NCI-H2196 treated with DMSO at 0.1 percent for 48 hours (cell line): ENCODE results near the gene DYNC1H1.
"Not testable (repeated sequence)": the region's sequence is repeated elsewhere in the genome, so short reads cannot be mapped to it uniquely, and the experiment has no call there.

Experiments
- DNase-seq: peaks from one replicate; lab custom pipeline; 2025; ENCODE audit not compliant: unreplicated experiment; lab: John Stamatoyannopoulos, UW

Gene DYNC1H1

GRCh38 chr14:101963052-101963451, 1.3 kb upstream of the DYNC1H1 start:
- no peak for DNase-seq

- no peak for DNase-seq
Measured at GRCh38 chr14:101963656-101964296, 597 bp upstream of the DYNC1H1 start.

DNA sequence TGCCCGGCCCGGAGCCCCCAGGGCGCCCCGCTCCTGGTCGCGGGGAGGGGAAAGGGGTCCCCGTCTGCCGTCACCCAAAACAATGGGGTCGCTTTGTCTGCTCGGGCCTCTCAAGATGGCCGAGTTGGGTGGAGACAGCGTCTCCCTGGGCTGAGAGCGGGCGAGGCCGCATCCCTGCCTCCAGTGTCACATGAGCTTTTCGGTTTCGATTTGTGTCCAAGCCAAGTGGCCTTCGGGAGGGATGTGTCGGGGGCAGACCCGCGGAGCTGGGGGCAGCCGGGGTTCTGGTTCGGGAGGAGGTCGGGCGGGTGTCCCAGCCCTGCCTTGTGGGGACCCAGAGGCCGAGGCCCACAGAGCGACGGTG, 790 bp downstream of the DYNC1H1 start:
- peak; percentile 1 for DNase-seq

- no peak for DNase-seq
Measured at GRCh38 chr14:101965770-101966722, 1.7 kb downstream of the DYNC1H1 start.

DNA sequence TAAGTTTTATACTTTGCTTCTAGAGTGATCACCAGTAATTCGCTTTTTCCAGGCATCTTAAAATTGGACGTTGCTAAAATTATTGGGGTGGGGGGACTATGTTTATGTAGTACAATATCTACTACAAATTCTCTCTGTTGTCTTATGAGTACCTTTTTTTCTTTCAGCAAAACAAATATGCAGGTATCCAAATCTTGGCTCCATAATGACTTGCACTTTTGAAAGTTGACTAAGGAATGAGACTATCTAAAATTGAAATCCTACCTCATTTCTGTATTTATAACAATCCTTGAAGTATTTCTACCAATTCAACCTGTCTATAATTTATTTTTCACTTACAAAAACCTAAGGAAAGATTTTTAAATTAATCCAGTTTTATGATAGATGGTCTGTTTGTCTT, 2.4 kb downstream of the DYNC1H1 start:
- no peak for DNase-seq

GRCh38 chr14:101968186-101968585, 3.8 kb downstream of the DYNC1H1 start:
- no peak for DNase-seq

DNA sequence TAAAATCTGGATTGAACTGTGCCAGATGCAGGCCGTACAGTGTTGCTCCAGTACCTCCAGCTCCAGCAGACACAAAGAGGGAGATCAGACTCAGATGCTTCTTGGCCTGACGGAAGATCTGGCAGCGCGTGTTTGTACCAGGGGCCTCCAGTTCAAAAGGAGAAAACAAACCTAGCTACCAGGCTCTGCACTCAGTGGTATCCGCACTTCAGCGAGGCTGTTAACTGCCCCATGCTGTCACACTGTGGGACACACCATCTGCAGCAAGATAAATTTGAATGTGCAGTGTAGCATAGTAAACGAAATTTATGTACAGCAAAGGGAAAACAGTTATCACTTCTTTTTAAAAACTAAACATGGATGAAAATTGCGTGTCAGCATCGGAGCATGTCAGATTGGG, 5.1 kb downstream of the DYNC1H1 start:
- DNase-seq: no peak

DNA sequence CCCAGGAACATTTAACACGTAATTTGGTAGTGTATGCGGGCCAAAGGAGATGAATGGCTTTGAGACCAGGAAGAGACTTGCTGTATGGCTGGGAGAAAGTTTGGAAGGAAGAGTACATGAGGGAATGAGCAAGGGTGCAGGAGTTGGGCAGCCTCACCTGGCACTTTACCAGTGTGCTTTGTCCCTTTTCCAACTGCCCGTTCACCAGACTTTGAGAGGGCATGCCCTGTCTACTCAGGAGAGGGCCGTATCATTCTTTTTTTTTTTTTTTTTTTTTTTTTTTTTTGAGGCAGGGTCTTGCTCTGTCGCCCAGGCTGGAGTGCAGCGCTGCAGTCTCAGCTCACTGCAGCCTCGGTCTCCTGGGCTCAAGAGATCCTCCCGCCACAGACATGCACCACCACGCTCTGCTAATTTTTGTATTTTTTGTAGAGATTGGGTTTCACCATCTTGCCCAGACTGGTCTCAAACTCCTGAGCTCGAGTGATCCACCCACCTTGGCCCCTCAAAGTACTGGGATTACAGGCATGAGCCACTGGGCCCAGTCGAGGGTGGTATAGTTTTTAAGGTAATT, 6.5 kb downstream of the DYNC1H1 start:
- DNase-seq: no peak

GRCh38 chr14:101971458-101971857, 7.1 kb downstream of the DYNC1H1 start:
- DNase-seq: not testable (repeated sequence)

- DNase-seq: peak; percentile 3
Measured at GRCh38 chr14:101972126-101972866, 7.9 kb downstream of the DYNC1H1 start.

- no peak for DNase-seq
Measured at GRCh38 chr14:101973356-101973755, 9.0 kb downstream of the DYNC1H1 start.

DNA sequence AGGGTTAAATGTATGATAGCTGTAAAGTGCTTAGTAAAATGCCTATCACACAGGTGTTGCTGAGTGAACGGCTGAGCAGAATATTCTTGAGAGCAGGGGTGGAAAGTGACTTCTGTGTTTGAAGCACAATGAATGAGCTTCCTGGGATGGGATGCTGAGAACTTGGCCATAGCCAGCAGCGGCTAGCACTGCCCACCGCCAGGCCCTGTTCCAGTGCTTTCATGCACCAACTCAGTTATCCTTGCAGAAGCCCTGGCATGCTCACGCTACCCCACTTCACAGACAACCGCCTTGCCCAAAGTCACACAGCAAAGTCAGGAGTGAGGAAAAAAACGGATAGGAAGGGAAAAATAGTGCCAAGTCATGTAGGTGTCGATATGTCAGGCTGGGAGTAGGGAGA, 10.9 kb downstream of the DYNC1H1 start:
- no peak for DNase-seq

DNA sequence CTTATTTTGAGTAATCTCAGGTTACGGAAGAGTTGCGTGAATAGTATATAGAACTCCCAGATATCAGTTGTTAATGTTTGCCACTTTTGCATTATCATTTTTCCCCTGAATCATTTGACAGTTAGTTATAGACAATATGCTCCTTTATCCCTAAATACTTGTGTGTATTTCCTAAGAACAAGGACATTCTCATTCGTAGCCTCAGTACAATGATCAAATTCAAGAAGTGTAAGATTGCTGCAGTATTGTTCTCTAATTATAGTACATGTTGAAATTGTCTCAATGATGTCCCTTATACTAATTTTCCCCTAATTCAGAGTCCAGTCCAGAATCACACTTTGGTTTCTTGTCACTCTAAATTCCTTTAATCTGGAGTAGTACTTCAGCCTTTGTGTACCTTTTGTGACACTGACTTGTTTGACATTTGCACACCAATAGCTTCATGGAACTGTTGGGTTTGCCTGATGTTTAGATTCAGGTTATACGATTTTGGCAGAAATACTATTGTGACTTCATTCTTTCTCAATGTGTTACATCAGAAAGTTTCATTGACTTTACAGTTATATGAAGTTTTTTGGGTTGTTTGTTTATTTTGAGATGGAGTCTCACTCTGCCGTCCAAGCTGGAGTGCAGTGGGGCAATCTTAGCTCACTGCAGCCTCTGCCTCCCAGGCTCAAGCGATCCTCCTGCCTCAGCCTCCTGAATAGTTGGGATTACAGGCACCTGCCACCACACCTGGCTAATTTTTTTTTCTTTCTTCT, 13.1 kb downstream of the DYNC1H1 start:
- no peak for DNase-seq

DNA sequence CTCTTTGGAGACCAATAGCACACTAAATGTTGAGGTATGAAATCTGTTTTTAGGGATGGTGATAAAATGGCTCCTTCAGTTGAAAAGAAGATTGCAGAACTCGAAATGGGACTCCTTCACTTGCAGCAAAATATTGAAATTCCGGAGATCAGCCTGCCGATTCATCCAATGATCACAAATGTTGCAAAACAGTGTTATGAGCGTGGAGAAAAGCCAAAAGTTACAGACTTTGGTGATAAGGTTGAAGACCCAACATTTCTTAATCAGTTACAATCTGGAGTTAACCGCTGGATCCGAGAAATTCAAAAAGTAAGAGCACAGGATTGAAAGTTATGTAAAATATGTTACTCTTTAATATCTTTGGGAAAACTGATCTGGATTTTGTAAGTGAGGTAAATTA, 15.3 kb downstream of the DYNC1H1 start:
- no peak for DNase-seq

- DNase-seq: no peak
Measured at GRCh38 chr14:101980251-101980650, 15.9 kb downstream of the DYNC1H1 start.

DNA sequence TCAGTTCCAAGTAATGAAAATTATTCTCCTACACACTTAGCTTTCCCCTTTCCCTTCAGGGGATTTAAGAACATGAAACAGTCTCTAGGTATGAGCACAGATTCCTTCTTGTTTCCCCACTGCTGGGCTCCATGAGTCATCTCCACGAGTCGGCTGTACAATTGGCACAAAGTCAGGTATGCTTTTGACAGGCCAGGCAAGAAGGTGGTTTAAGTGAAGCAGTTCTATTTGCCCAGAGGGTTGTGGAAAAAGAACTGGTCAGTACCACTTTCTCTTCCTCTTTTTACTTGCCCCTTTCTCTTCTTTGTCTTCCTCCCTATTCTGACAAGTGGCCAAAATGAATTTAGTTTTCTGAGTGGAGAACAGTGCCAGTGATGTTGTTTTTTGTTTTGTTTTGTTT, 16.3 kb downstream of the DYNC1H1 start:
- DNase-seq: peak; percentile 4

- no peak for DNase-seq
Measured at GRCh38 chr14:101982621-101983020, 18.2 kb downstream of the DYNC1H1 start.

DNA sequence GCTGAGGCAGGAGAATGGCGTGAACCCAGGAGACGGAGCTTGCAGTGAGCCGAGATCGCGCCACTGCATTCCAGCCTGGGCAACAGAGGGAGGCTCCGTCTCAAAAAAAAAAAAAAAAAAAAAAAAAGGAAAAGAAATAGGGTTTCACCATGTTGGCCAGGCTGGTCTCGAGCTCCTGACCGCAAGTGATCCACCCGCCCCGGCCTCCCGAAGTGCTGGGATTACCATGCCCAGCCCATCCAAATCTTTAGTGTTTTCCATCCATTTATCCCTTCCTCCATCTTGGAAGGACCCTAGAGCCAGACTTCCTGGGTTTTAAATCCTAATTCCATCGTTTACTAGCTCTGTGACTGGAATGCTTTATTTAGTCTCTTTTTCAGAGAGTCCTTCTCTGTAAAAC, 20.5 kb downstream of the DYNC1H1 start:
- DNase-seq: not testable (repeated sequence)

DNA sequence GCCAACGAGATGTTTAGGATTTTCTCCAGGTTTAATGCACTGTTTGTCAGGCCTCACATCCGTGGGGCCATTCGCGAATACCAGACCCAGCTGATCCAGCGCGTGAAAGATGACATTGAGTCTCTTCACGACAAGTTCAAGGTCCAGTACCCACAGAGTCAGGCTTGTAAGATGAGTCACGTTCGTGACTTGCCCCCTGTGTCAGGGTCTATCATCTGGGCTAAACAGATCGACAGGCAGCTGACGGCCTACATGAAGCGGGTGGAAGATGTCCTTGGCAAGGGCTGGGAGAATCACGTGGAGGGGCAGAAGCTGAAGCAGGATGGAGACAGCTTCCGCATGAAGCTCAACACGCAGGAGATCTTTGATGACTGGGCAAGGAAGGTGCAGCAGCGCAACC, 21.6 kb downstream of the DYNC1H1 start:
- DNase-seq: no peak

GRCh38 chr14:101986953-101987352, 22.6 kb downstream of the DYNC1H1 start:
- DNase-seq: no peak

DNA sequence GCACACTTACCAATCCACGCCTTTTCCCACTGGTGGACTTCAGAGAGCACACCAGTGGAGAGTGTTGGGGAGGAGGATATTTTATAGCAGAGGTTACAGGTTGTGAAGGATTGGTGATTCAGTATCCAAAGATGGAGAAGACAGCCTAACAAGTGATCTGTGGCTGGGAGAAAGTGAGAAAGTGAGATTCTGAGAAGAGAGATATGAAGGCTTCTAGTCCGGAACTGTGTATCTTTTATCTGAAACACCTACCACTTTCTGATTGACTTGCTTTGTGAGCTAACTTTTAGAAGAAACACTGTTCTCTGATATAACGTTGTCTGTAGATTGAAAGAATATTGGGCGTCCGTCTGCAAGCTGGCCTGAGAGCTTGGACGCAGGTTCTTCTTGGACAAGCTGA, 24.0 kb downstream of the DYNC1H1 start:
- DNase-seq: no peak
